GM23338 (cell line): ENCODE results near the gene RAP1GAP. TPM values are rescaled to one million over a fixed set of nuclear protein-coding genes. Genes with fewer than 3 reads are reported as not detected.

Experiments
- ATAC-seq: fragments of 200-7000 bp; cut with Tn5 transposase; 3 replicates; pipeline ENCODE4 v1.9.1; 2020
- DNase-seq: peaks from one replicate; pipeline ENCODE4 v3.0.0-alpha.2; 2015; ENCODE audit warnings: low spot score
- H2AFZ ChIP-seq: fragments of 200-600 bp; sonication (generic); 2 replicates; pipeline ENCODE4 v1.8.0; 2016; ENCODE audit warnings: antibody characterized with exemption, mild to moderate bottlenecking, moderate library complexity
- H3F3A ChIP-seq: fragments of 200-600 bp; sonication (generic); replicated peaks from 2 replicates; pipeline ENCODE4 v1.8.0; 2017; ENCODE audit warnings: antibody characterized with exemption, mixed run types, low read depth
- H3K27ac ChIP-seq: fragments of 200-600 bp; sonication (generic); 2 replicates; pipeline ENCODE4 v1.6.1; 2016; ENCODE audit warnings: low read depth
- H3K27me3 ChIP-seq: fragments of 200-600 bp; sonication (generic); 2 replicates; pipeline ENCODE4 v1.8.0; 2016; ENCODE audit warnings: mild to moderate bottlenecking, mixed run types, moderate library complexity; ENCODE audit not compliant: insufficient read depth
- H3K36me3 ChIP-seq: fragments of 200-600 bp; sonication (generic); 2 replicates; pipeline ENCODE4 v1.8.0; 2016; ENCODE audit warnings: mild to moderate bottlenecking; ENCODE audit not compliant: insufficient read depth
- H3K4me1 ChIP-seq: fragments of 200-600 bp; sonication (generic); 2 replicates; pipeline ENCODE4 v1.8.0; 2016; ENCODE audit warnings: mild to moderate bottlenecking, moderate library complexity; ENCODE audit not compliant: insufficient read depth
- H3K4me2 ChIP-seq: fragments of 200-600 bp; sonication (generic); 2 replicates; pipeline ENCODE4 v1.7.1; 2017; ENCODE audit warnings: mixed run types
- H3K4me3 ChIP-seq: fragments of 200-600 bp; sonication (generic); 2 replicates; pipeline ENCODE4 v1.6.1; 2016; ENCODE audit warnings: mixed run types
- H3K79me2 ChIP-seq: fragments of 200-600 bp; sonication (generic); replicated peaks from 2 replicates; pipeline ENCODE4 v1.8.0; 2017; ENCODE audit warnings: mild to moderate bottlenecking; ENCODE audit not compliant: insufficient read depth
- H3K9me2 ChIP-seq: fragments of 200-600 bp; sonication (generic); 2 replicates; pipeline ENCODE4 v1.8.0; 2017; ENCODE audit not compliant: insufficient read depth
- H4K20me1 ChIP-seq: fragments of 200-600 bp; sonication (generic); replicated peaks from 2 replicates; pipeline ENCODE4 v1.8.0; 2017; ENCODE audit warnings: mild to moderate bottlenecking; ENCODE audit not compliant: insufficient read depth
- H3K27ac Mint-ChIP-seq: 2 replicates; pipeline ENCODE4 v1.8.0; 2020; ENCODE audit warnings: inconsistent platforms, mild to moderate bottlenecking, moderate library complexity, mixed read lengths
- H3K27me3 Mint-ChIP-seq: 3 replicates; pipeline ENCODE4 v1.8.0; 2022; ENCODE audit warnings: low read depth, mild to moderate bottlenecking, moderate library complexity, mixed read lengths, inconsistent platforms; ENCODE audit not compliant: insufficient read depth, poor library complexity
- H3K36me3 Mint-ChIP-seq: 3 replicates; pipeline ENCODE4 v1.8.0; 2021; ENCODE audit warnings: low read depth, mild to moderate bottlenecking, inconsistent platforms, moderate library complexity, mixed read lengths
- H3K4me1 Mint-ChIP-seq: 3 replicates; pipeline ENCODE4 v1.8.0; 2020; ENCODE audit warnings: mild to moderate bottlenecking, inconsistent platforms, mixed read lengths
- H3K4me3 Mint-ChIP-seq: 3 replicates; pipeline ENCODE4 v1.8.0; 2021; ENCODE audit warnings: moderate library complexity, mild to moderate bottlenecking, inconsistent platforms, mixed read lengths
- H3K9me3 Mint-ChIP-seq: 3 replicates; pipeline ENCODE4 v1.8.0; 2020; ENCODE audit warnings: moderate library complexity, mild to moderate bottlenecking, inconsistent platforms, mixed read lengths
- CREB1 ChIP-seq: fragments of 250-450 bp; sonication (Bioruptor Pico); IDR thresholded peaks from 2 replicates; pipeline ENCODE4 v1.5.0; 2020; ENCODE audit warnings: low read depth, mild to moderate bottlenecking, moderate library complexity
- POLR2AphosphoS5 ChIP-seq: IDR thresholded peaks from 2 replicates; pipeline ENCODE4 v1.6.1; 2016; ENCODE audit warnings: antibody characterized with exemption, low read depth
- ZNF114 ChIP-seq: fragments of 250-450 bp; sonication (Bioruptor Pico); IDR thresholded peaks from 2 replicates; pipeline ENCODE4 v1.5.0; 2020; ENCODE audit warnings: mild to moderate bottlenecking, moderate library complexity
- ZNF462 ChIP-seq: fragments of 250-450 bp; sonication (Bioruptor Pico); IDR thresholded peaks from 2 replicates; pipeline ENCODE4 v1.5.0; 2020; ENCODE audit warnings: mild to moderate bottlenecking, moderate library complexity
- polyA plus RNA-seq: library from polyadenylated mRNA; unstranded; fragments of >200 nt; fragmentation: Nextera tagmentation; extraction: Ambion mirVana; gene quantifications from 2 replicates; pipeline ENCODE4 v1.2.1, GENCODE V29; 2016
- total RNA-seq: library from RNA; depleted of rRNA; stranded (reverse); fragments of >200 nt; shearing (Covaris generic); gene quantifications from 2 replicates; pipeline ENCODE4 v1.2.3, GENCODE V29; 2014
- TF ChIP-seq, protein P1 (sequence below), 2 experiments: fragments of 200-600 bp in 1 of 2; sonication (generic) in 1 of 2; conservative IDR thresholded peaks; 2 replicates each; pipeline versions ENCODE4 v1.5.1 to v1.6.1; 2016 to 2017; ENCODE audit warnings: antibody characterized with exemption in 2 of 2, low read depth in 2 of 2, mild to moderate bottlenecking in 2 of 2, moderate library complexity in 1 of 2

RAP1GAP gene
- total and polyA plus RNA-seq, 2 experiments from 2014 or later, result 4.3 to 6.6 TPM

DNA sequence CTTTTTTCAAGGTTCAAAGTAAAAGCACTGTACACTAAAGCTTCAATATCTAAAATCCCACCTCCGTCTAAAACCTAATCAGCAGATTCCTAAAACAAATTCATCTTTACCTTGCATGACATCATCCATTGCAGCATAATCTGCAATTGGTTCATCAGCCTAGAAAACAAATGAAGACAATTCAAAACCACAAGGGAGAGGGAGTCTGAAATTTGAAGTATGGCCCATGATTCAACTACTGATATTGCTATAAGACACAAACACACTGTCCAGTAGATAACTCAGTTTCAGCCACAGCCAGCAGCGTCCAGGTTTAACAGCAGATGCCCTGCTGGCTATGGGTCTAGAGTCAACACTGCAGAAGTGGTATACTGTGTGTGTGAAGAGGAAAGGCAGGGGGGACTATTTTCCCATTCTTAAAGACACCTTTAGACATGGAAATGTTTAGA lies 17.9 kb upstream of the RAP1GAP start (continued):
- TF ChIP-seq ZNF462 (CRISPR knock-in tag) (no peak), CREB1 (CRISPR knock-in tag) (no peak)
- TF ChIP-seq, protein P1, sequence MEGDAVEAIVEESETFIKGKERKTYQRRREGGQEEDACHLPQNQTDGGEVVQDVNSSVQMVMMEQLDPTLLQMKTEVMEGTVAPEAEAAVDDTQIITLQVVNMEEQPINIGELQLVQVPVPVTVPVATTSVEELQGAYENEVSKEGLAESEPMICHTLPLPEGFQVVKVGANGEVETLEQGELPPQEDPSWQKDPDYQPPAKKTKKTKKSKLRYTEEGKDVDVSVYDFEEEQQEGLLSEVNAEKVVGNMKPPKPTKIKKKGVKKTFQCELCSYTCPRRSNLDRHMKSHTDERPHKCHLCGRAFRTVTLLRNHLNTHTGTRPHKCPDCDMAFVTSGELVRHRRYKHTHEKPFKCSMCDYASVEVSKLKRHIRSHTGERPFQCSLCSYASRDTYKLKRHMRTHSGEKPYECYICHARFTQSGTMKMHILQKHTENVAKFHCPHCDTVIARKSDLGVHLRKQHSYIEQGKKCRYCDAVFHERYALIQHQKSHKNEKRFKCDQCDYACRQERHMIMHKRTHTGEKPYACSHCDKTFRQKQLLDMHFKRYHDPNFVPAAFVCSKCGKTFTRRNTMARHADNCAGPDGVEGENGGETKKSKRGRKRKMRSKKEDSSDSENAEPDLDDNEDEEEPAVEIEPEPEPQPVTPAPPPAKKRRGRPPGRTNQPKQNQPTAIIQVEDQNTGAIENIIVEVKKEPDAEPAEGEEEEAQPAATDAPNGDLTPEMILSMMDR (conservative IDR thresholded peaks at IDR 0.05; ENCODE audit: low read depth in 2 of 2), result no peak

DNA sequence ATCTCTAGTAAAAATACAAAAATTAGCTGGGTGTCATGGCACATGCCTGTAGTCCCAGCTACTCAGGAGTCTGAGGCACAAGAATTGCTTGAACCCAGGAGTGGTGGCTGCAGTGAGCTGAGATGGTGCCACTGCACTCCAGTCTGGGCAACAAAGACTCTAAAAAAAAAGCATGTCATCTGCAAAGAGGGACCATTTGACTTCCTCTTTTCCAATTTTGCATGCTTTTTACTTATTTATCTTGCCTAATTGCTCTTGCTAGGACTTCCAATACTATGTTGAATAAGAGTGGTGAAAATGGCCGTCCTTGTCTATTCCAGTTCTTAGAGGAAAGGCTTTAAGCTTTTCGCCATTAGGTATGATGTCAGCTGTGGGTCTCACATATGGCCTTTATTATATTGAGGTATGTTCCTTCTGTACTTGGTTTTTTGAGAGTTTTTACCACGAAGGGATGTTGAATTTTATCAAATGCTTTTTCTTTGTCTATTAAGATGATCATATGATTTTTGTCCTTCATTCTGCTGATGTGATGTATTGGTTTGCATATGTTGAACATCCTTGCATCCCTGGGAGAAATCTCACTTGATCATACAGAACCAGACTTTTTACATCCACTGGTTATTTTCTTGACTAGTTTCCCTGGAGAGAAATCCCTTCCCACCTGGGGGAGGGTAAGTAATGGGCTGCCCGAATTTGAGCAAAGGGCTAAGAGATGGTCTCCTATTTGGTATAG lies 17.0 kb upstream of the RAP1GAP start:
- DNase-seq (no peak), ATAC-seq (no peak)
- no peaks in the 10 kb centered on the region for H3K9me2 ChIP-seq
- H4K20me1 ChIP-seq, result peaks cover 7% of the 10 kb centered on the region; the same call in 1 of the 2 replicates
- H3K9me3 Mint-ChIP-seq, result no peaks in the 10 kb centered on the region
- H3K4me3 ChIP-seq, result no peak overlapping the region
- H3K27me3 ChIP-seq, result no peaks in the 10 kb centered on the region
- peak overlapping the region; percentile 27; the same call in 1 of the 2 replicates for H3K27ac ChIP-seq
- no peaks in the 10 kb centered on the region for H3K4me1 ChIP-seq
- H3K27ac Mint-ChIP-seq, result no peak overlapping the region
- H3K27me3 Mint-ChIP-seq, result peaks cover 2% of the 10 kb centered on the region
- H2AFZ ChIP-seq, result no peak overlapping the region
- H3K4me3 Mint-ChIP-seq, result no peak overlapping the region
- no peaks in the 10 kb centered on the region for H3F3A ChIP-seq
- peaks cover 57% of the 10 kb centered on the region for H3K36me3 Mint-ChIP-seq
- H3K4me2 ChIP-seq, result no peak overlapping the region
- peaks cover 4% of the 10 kb centered on the region for H3K4me1 Mint-ChIP-seq
- H3K79me2 ChIP-seq, result no peaks in the 10 kb centered on the region
- peaks cover 31% of the 10 kb centered on the region for H3K36me3 ChIP-seq
- TF ChIP-seq POLR2AphosphoS5 (no peak), ZNF114 (CRISPR knock-in tag) (no peak), ZNF462 (CRISPR knock-in tag) (no peak)
